Activated CD8-positive, alpha-beta memory T cell treated with anti-CD3 and anti-CD28 coated beads, Interleukin-2, amount 50 U/mL, for 24 hours (primary cell): ENCODE results near the gene DNTT.

Source experiments
- DNase-seq: peaks from one replicate; pipeline ENCODE4 v3.0.0-alpha.2; 2020; ENCODE audit errors: extremely low read depth

DNTT gene

DNA sequence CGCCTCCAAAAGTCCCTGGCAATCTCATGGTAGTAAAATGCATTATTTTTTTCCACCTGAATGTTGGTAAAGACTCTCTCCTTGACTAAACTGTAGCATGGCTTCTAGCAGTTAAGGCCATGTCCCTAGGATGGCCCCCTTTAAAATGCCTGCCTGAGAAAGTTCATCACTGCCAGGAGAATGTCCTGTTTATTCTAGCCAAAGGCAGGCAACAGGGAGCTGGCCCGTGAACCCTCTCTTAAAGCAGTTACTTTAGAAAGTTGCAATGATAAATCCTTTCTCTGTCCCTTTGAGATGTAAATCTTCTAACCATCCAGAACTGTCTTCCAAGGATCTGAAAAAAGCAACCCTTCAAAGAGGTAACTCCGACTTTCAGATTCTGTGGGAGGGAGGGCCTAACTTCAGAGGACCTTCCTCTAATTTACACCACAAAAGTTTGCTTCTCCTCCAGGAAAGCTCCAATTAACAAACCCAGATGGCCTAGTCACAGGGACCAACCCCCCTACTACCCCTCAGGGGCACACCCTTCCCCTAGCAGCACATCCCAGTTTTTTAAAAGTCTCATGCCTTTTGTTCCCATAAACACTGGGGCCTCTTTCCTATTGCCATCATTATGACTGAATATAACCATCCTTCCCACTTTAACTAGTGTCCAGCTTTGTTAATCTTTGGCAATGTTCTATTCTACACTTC is 5.5 kb downstream of the DNTT start:
- no peak for DNase-seq

- DNase-seq, result no peak
Measured at GRCh38 chr10:96310321-96310669, 6.1 kb downstream of the DNTT start.

DNA sequence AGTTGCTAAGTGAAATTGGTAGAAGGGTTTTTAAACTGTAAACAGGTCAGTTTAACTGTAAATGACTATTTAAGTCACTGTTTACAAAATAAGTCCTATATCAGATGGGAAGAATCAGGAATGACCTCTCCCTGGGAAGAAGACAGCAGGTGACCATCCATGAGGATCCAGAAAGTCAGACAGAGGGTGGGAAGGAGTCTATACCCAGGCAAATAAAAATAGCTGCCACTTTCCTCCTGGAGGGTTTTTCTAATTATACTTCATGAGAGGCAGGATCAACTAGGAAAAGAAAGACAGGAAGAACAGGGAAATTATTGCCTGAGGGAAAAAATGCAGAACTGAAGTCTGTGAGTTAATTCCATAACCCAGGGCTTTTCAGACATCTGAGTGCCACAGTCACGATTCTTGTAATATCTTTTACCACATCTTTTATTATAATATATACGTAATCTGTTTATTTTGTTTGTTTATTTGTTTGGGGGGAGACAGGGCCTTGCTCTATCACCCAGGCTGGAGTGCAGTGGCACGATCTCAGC is 7.0 kb downstream of the DNTT start:
- DNase-seq, result no peak

- DNase-seq, result no peak
Measured at GRCh38 chr10:96313344-96313743, 9.1 kb downstream of the DNTT start.

DNA sequence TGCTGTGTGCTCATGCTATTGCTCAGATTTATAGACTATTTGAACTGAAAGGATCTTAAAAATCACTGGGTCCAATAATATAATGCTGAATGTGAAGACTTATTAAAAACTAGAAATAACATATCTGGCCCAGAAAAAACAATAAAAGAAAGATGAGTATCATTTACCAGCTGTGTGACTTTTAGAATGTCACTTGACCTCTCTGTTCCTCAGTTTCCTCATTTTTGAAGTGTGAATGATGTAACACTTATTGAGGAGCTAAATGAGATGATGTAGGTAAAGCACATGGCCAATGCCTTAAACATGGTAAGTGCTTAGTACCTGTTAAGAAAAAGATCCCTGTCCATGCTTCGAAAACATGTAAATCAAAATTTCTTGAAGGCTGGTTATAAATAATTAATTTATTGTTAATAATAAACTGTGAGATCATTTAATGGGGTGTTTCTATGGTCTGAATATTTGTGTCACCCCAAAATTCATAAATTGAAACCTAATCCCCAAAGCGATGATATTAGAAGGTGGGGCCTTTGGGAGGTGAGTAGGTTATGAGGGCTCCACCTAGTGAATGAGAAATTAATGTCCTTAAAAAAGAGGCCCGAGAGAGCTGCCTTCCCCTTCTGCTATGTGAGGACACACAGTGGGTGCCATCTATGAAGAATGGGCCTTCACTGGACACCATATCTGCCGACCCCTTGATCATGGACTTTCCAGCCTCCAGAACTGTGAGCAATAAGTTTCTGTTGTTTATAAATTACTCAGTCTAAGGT is 13.0 kb downstream of the DNTT start:
- DNase-seq, result no peak

GRCh38 chr10:96319754-96320474 is 15.7 kb downstream of the DNTT start:
- no peak for DNase-seq

DNA sequence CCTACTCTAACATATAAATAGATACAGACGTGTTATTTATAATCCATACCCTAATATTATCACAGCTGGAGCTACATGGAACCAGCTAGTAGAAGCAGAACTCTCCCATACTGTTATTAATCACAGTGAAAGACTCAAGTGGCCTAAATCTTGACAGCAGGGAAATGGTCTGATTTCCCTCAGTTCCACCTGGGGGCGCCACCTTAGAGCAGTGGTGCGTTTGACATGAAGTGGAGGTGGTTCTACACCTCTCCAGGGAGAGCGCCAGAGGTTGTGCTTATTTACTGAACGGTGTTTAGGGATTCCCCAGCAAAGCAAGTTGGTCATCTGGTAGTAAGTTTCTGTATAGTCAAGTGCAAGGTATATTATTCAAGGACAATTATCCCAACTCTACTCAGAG is 17.6 kb downstream of the DNTT start:
- DNase-seq, result no peak

DNA sequence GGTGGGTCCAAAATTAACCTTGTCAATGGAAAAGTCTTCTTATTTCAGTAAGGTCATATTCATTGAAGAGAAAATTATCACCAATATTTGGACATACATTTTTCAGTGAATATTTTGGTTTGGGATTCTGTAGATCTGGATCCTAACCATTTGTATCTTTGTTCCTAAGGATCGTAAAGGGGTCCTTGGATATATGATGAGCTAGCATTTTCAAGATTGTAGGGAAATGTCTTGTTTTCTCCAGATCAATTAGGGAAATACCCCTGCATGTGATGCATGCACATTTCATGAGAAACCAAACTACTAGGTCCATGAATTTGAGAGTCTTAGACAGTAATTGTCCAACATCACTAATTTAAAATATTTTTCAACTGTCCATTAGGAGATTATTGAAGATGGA is 18.0 kb downstream of the DNTT start:
- DNase-seq, result no peak

DNA sequence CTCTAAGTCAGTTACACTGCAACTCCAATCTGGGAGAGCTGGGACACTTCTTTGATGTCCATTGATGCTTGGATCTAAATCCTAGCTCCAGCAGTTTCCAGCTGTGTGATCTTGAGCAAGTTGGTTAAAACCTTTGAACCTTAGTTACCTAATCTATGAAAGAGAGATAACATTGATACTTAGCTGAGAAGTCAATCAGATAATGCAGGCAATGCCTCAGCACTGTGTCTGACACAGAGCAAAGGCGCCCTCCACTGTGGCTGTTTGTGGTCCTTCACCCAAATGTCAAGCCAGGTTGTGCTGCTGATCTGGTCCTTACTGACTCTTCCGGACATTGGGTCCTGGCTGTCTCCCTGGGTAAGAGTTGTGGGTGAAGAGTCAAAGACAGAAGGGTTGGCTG is 20.2 kb downstream of the DNTT start:
- DNase-seq, result no peak

DNA sequence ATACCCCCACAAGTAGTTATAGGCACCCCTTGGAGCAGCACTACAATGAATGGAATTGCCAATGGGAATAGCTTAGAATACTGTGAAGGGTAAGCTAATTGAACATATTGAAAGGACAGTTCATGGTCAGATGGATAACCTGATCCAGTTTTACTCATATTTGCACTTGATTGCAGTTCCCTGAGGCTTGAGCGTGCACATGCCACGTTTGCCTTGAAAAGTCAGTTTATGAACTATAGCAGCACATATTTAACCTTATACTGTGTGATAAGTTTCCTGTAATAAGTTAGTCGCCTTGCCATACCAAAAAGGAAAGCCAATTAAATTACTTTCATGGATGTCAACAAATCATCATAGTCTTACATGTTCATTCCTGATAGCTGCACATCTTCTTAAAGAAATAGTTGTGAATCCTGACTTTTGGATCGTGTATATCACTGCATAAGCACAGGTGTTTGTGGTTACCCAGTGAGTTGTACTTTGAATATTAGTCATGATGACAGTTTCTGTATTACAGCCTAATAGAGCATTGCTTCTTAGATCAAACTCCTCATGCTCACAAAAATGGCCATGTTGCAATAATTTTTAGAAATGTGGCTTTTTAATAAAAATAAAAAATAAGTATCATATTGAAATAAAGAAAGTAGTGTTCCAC is 21.6 kb downstream of the DNTT start:
- no peak for DNase-seq

GRCh38 chr10:96327462-96327861 is 23.2 kb downstream of the DNTT start:
- no peak for DNase-seq

DNA sequence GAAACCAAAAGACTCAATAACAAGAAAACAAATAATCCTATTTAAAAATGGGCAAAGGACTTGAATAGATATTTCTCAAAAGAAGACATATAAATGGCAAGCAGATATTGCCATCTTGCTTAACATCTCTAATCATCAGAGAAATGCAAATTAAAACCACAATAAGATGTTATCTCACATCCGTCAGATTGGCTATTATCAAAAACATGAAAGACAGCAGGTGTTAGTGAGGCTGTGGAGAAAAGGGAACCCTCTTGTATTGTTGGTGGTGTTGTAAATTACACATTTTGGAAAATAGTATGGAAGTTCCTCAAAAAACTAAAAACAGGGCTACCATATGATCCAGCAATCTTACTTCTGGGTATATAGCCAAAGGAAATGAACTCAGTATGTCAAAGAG is 28.9 kb downstream of the DNTT start:
- DNase-seq, result no peak

GRCh38 chr10:96334616-96335526 is 30.6 kb downstream of the DNTT start:
- no peak for DNase-seq

DNA sequence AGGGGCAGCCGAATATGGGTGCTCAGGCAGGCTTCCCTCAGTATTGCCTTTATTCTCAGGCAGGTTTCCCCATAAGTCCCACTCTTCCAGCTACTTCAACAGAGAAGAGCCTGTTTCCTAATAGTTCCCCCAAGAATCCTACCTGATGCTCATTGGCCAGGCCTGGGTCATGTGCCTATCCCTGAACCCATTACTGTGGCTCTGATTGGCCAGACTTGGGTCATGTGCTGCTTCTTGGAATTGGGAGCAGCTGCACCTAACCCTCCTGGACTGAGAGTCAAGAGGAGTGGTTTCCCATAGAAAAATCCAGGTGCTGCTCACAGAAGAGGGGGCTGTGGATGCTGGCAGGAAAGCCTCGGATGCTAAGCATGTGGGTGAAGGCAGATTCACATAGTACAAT is 32.9 kb downstream of the DNTT start:
- no peak for DNase-seq

GRCh38 chr10:96338279-96338925 is 34.2 kb downstream of the DNTT start:
- no peak for DNase-seq

DNA sequence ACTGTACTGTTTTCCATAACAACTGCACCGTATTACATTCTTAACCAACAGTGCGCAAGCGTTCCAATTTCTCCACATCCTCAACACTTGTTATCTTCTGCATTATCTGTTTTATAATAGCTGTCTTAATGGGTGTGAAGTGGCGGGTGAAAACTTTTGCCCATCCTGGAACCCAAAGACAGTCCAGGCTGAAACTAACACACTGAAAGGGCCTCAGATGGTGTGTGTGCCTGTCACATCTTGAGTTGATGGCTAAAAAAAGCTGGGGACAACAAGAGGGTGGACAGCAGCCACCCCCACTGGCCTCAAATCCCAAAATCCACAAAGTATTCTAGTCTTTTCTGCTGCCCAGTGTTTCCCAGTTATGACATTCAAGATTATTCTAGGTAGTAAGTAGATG is 35.1 kb downstream of the DNTT start:
- no peak for DNase-seq

DNA sequence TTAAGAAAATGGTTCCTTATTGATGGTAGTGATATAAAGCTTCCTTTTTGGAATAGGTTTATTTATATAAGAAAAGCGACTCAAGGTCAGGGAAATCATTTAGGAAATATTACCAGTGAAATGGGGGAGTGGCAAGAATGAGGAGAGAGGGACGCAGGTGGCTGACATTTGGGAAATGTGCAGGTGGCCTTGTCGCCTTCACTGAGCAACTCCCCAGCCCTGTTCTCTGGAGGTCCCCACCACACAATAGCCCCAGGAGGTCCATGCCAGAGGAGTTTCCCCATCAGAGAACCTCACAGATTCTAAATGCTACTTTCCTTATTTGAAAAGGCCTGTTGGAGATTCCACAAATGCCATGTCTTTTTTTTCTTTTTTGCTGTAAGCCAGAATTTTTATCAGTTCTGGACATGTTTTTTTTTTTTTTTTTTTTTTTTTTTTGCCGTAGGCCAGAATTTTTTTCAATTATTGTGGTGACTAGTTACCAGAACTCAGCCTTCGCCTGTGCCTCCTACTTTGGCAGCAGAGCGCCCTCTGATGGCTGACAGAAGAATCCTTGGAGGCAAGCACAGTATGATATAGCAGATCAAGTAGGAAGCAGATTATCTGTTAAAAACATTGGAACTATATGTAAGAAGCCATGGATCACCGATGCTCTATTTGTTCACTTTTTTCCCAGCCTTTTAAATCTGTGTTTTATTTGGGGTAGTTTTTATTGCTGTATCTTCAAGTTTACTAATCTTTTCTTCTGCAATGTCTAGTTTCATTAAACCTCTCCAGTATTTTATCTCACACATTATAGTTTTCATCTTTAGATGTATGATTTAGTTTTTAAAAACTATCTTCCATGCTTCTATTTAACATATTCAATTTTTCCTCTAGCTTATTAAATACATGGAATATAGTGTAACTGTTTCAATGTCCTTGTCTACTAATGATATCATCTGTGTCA is 36.0 kb downstream of the DNTT start:
- no peak for DNase-seq

GRCh38 chr10:96341219-96342182 is 37.3 kb downstream of the DNTT start:
- no peak for DNase-seq
